Tibial nerve (tissue), 4 donors: ENCODE data around the gene CDH22. TPM values are rescaled to one million over a fixed set of nuclear protein-coding genes. Genes with fewer than 3 reads are reported as not detected.

Experiments
- DNase-seq, 2 donors: peaks; one replicate each; pipeline ENCODE4 v3.0.0-alpha.2; 2019; ENCODE audit warnings: low spot score in 2 of 2
- H3K27ac ChIP-seq, 4 donors: fragments of 200-600 bp; sonication (generic) in 3 of 4; one replicate each; pipeline ENCODE4 v1.5.1; 2017 to 2019; ENCODE audit warnings: mild to moderate bottlenecking in 1 of 4
- H3K27me3 ChIP-seq, 2 donors: fragments of 200-600 bp; sonication (generic) in 1 of 2; one replicate each; pipeline versions ENCODE4 v1.5.1 to v1.6.0; 2017 to 2019
- H3K36me3 ChIP-seq, 3 donors: fragments of 200-600 bp; sonication (generic); one replicate each; pipeline ENCODE4 v1.5.1; 2018 to 2019
- H3K4me1 ChIP-seq, 4 donors: fragments of 200-600 bp; sonication (generic) in 3 of 4; one replicate each; pipeline ENCODE4 v1.5.1; 2017 to 2019
- H3K4me3 ChIP-seq, 4 donors: fragments of 200-600 bp; sonication (generic) in 3 of 4; one replicate each; pipeline ENCODE4 v1.5.1; 2017 to 2019; ENCODE audit warnings: mild to moderate bottlenecking in 1 of 4, moderate library complexity in 1 of 4
- H3K9me3 ChIP-seq, 4 donors: fragments of 200-600 bp; sonication (generic) in 3 of 4; one replicate each; pipeline ENCODE4 v1.5.1; 2017 to 2019
- CTCF ChIP-seq, 5 experiments: fragments of 200-600 bp in 3 of 5; fragments of 450-650 bp in 2 of 5; sonication (generic) in 3 of 5; IDR thresholded peaks; one replicate each; pipeline ENCODE4 v1.5.1; 2016 to 2019; ENCODE audit warnings: antibody characterized with exemption in 5 of 5, mild to moderate bottlenecking in 3 of 5, moderate library complexity in 2 of 5
- EP300 ChIP-seq, 2 donors: sonication (generic); formaldehyde crosslinking; IDR thresholded peaks; one replicate each; pipeline ENCODE4 v1.6.1; 2017; ENCODE audit warnings: antibody characterized with exemption in 2 of 2, mild to moderate bottlenecking in 1 of 2
- POLR2A ChIP-seq, 2 donors: fragments of 450-650 bp; IDR thresholded peaks; one replicate each; pipeline ENCODE4 v1.6.1; 2017; ENCODE audit warnings: antibody characterized with exemption in 2 of 2, mild to moderate bottlenecking in 2 of 2, moderate library complexity in 2 of 2
- WGBS, 2 donors: methylation state at CpG; one replicate each; pipeline ENCODE4 v1.1.5; 2018; 5-methylcytosine and 5-hydroxymethylcytosine counted together
- total RNA-seq, 4 donors: library from RNA; depleted of rRNA; stranded (reverse); fragments of >200 nt; gene quantifications; one replicate each; pipeline ENCODE4 v1.1.0, GENCODE V29; 2016

Gene CDH22
- total RNA-seq, 4 donors from 2014 or later, result 0.20 to 1.0 (median 0.60) TPM; not detected in 1

GRCh38 chr20:46305973-46306360 lies 2.3 kb downstream of the CDH22 start:
- Histone ChIP-seq H3K27ac (no peak overlapping the region), H3K4me1 (peaks cover 0 to 25% (median 8%) of the 10 kb centered on the region in 4 donors), H3K9me3 (no peaks in the 10 kb centered on the region), H3K4me3 (no peak overlapping the region), H3K27me3 (peaks cover 0 to 93% of the 10 kb centered on the region in 2 donors), H3K36me3 (no peaks in the 10 kb centered on the region)
- 78 to 82% methylated on average over 9 of the region's 9 CpGs for WGBS, 2 donors
- no peak for DNase-seq
- TF ChIP-seq POLR2A (IDR thresholded peaks at IDR 0.05) (no peak), EP300 (IDR thresholded peaks at IDR 0.05) (no peak), CTCF (IDR thresholded peaks at IDR 0.05) (no peak)

GRCh38 chr20:46305331-46305972 lies 2.8 kb downstream of the CDH22 start:
- Histone ChIP-seq H3K27ac (no peak overlapping the region), H3K36me3 (no peaks in the 10 kb centered on the region), H3K9me3 (no peaks in the 10 kb centered on the region), H3K4me3 (no peak overlapping the region), H3K4me1 (peaks cover 0 to 25% (median 8%) of the 10 kb centered on the region in 4 donors), H3K27me3 (peaks cover 0 to 90% of the 10 kb centered on the region in 2 donors)
- DNase-seq, result no peak
- 38 to 48% methylated on average over 12 of the region's 12 CpGs for WGBS, 2 donors
- TF ChIP-seq CTCF (IDR thresholded peaks at IDR 0.05) (no peak), EP300 (IDR thresholded peaks at IDR 0.05) (no peak), POLR2A (IDR thresholded peaks at IDR 0.05) (no peak)

GRCh38 chr20:46304852-46305251 lies 3.4 kb downstream of the CDH22 start:
- WGBS, 2 donors, result 62 to 72% methylated on average over 3 of the region's 3 CpGs
- Histone ChIP-seq H3K4me3 (no peak overlapping the region), H3K36me3 (no peaks in the 10 kb centered on the region), H3K4me1 (peaks cover 0 to 25% (median 8%) of the 10 kb centered on the region in 4 donors), H3K27ac (no peak overlapping the region), H3K27me3 (peaks cover 0 to 90% of the 10 kb centered on the region in 2 donors), H3K9me3 (no peaks in the 10 kb centered on the region)
- no peak for DNase-seq
- TF ChIP-seq POLR2A (IDR thresholded peaks at IDR 0.05) (no peak), EP300 (IDR thresholded peaks at IDR 0.05) (no peak), CTCF (IDR thresholded peaks at IDR 0.05) (no peak)

GRCh38 chr20:46304361-46304760 lies 3.9 kb downstream of the CDH22 start:
- H3K4me3 ChIP-seq, result no peak overlapping the region
- H3K27me3 ChIP-seq, result peaks cover 0 to 86% of the 10 kb centered on the region in 2 donors
- DNase-seq, result no peak
- WGBS, 2 donors, result 68 to 74% methylated on average over 4 of the region's 4 CpGs
- H3K4me1 ChIP-seq, result peaks cover 0 to 25% (median 8%) of the 10 kb centered on the region in 4 donors
- H3K27ac ChIP-seq, result no peak overlapping the region
- TF ChIP-seq CTCF (IDR thresholded peaks at IDR 0.05) (no peak), EP300 (IDR thresholded peaks at IDR 0.05) (no peak), POLR2A (IDR thresholded peaks at IDR 0.05) (no peak)
- H3K9me3 ChIP-seq, result no peaks in the 10 kb centered on the region
- H3K36me3 ChIP-seq, result no peaks in the 10 kb centered on the region

- no peak for DNase-seq
- Histone ChIP-seq H3K4me3 (no peak overlapping the region), H3K27me3 (peaks cover 0 to 77% of the 10 kb centered on the region in 2 donors), H3K9me3 (no peaks in the 10 kb centered on the region), H3K27ac (no peak overlapping the region), H3K4me1 (peaks cover 0 to 18% (median 8%) of the 10 kb centered on the region in 4 donors), H3K36me3 (no peaks in the 10 kb centered on the region)
- 69 to 73% methylated on average over 11 of the region's 11 CpGs for WGBS, 2 donors
- TF ChIP-seq EP300 (IDR thresholded peaks at IDR 0.05) (no peak), POLR2A (IDR thresholded peaks at IDR 0.05) (no peak), CTCF (IDR thresholded peaks at IDR 0.05) (no peak)
Measured at GRCh38 chr20:46303176-46303956, 4.9 kb downstream of the CDH22 start.
